ENCODE data around the gene SARNP.
"Not testable (repeated sequence)": the region's sequence is repeated elsewhere in the genome, so short reads cannot be mapped to it uniquely, and the experiment has no call there.

Gene SARNP

DNA sequence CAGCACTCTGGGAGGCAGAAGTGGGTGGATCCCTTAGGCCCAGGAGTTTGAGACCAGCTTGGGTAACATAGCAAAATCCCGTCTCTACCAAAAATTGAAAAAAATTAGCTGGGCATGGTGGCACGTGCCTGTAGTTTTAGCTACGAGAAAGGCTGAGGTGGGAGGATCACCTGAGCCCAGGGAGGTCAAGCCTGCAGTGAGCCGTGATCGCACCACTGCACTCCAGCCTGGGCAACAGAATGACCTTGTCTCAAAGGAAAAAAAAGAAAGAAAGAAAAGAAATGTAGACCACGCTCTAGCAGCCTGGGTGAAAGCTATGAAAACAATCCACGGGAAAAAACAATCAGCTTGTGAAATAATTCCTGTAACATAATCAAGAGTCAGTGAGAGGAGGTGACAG, 29.0 kb downstream of the SARNP start:
- DNase-seq = no peak

DNA sequence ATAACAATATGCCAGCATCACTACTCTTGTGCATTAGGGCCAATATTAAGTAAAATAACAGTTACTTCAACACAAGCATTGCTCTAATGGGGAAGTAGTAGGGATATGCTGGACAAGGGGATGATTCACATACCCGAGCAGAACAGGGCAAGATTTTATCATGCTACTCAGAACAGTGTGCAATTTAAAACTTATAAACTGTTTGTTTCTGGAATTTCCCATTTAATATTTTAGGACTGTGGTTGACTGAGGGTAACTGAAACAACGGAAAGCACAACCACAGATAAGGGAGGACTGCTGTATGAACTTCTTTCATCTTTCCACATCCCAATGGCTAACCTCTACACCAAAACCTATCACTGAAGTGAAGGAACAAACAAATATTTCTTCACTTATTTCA, 36.8 kb downstream of the SARNP start:
- DNase-seq = no peak

DNA sequence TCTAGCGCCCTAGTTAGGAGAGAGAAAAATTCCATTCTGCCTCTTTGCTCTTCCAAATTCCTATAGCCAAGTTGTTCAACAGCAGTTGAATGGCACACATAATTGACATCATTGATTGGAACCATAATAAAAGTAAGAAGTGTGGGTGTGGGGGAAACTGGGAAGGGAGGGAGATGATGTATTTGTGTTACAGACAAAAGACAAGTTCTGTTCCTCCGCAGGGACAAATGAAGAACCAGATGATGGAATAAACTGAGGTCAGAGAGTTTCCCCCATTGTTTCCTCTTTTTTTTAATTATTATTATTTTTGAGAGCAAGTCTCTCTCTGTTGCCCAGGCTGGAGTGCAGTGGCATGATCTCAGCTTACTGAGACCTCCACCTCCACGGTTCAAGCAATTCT, 39.7 kb downstream of the SARNP start:
- no peak for DNase-seq

DNA sequence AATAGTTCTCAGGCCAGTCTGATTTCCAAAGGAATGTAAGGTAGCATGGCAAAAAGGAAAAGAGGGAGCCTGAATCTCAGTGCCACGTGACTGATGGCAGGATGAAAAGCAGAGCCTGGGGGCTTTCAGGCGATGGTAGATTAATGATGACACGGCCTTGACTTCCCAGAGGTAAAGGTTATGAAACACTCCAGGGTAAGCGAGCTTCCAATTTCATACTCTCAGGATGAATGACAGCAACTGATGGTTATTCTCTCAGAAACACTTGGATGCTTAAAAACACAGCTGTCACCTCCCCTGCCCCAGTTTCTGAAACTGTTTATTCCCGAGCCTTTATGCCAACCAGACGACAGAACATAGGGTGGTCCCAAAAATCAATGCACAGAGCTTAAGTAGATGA, 45.8 kb downstream of the SARNP start:
- no peak for DNase-seq

DNA sequence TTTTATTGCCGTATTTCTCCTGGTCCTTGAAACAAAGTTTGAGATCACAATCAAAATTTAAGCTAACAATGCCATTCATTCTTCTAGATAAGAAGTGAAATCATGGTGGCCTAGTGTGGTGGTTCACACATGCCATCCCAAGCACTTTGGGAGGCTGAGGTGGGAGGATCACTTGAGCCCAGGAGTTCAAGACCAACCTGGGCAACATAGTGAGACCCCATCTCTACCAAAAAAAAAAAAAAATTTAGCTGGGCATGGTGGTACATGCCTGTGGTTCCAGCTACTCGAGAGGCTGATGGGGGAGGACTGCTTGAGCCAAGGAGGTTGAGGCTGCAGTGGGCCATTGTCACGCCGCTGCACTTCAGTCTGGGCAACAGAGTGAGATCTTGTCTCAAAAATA, 50.4 kb downstream of the SARNP start:
- no peak for DNase-seq

DNA sequence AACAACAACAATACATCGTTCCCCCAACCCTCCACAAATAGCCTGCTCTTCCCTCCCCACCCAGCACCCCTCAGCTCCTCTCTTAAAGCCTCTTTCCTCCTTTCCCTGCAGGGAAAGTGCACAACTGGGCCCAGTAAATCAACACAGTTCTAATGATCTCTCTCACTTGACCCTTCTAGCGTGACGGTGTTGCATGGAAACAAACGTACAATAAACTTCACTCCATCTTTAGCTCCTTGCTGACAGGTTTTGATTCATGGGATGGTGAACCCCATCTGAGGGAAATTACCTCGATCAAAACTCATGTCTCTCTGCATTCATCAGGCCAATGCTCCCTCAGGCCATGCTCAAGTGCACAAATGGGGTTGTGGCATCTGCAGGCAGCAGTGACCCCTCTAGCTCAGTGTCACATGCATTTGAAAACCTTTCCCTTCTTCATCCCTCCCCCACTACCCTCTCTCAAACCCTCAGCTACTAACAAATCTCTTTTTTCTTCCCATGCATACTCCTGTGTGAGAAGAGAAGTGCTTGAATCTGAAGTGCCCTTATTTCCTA, 51.7 kb downstream of the SARNP start:
- DNase-seq = no peak

DNA sequence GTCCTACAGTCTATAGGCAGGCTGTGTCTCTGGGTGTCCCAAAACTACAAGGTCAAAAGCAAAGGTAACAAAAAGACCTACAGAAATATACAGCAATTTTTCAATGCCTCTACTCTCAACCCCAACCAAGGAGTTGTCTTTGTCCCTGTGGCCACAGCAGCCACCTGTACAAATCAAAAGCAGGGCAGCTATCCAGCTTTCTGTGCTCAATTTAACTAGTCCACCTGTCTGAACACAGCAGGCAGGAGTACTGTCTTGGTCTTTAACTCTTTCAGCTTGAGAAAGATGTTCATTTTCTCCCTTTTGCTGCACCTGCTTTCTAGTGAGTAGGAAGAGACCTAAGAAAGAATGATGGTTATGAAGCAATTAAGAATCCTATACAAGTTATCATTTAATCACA, 54.9 kb downstream of the SARNP start:
- DNase-seq = no peak

DNA sequence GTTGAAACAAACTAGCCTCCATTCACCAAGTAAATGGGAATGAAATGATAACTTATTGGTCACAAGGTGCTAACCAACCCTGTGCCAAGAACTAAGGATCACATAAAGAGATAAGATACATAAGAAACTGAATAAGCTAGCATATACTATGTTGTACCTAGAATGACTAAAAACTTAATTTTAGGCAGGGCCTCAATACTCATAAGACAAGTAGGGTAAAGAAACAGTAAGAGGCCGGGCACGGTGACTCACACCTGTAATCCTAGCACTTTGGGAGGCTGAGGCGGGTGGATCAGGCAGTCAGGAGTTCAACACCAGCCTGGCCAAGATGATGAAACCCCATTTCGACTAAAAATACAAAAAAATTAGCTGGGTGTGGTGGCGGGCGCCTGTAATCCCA, 56.9 kb downstream of the SARNP start:
- no peak for DNase-seq

DNA sequence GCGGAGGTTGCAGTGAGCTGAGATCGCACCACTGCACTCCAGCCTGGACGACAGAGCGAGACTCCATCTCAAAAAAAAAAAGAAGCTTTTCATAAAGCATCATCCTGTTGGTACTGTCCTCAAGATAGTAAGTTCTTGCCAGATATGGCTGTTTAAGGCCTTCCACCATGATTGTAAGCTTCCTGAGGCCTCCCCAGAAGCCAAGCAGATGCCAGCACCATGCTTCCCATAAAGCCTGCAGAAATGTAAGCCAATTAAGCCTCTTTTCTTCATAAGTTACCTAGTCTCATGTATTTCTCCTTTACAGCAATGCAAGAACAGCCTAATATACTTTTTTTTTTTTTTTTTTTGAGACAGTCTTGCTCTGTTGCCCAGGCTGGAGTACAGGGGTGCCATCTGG, 58.9 kb downstream of the SARNP start:
- DNase-seq = not testable (repeated sequence)

DNA sequence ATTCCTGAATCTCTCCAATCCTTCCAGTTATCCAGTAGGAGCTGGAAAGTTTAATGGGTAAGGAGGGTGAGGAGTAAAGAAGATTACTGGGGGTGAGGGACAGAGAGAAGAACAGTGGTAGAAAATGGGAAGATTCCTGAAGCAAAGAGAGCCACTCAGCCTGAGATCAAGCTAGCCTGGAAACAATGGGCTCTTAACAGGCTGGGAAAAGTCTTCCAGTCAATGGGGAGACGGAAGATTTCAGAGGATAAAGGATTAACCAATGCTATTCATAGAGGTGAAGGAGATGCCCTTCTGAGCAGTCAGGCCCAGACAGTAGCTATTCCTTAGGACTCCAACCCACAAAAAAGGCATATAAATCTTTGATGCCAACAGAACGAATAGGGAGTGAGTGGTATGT, 59.8 kb downstream of the SARNP start:
- no peak for DNase-seq

DNA sequence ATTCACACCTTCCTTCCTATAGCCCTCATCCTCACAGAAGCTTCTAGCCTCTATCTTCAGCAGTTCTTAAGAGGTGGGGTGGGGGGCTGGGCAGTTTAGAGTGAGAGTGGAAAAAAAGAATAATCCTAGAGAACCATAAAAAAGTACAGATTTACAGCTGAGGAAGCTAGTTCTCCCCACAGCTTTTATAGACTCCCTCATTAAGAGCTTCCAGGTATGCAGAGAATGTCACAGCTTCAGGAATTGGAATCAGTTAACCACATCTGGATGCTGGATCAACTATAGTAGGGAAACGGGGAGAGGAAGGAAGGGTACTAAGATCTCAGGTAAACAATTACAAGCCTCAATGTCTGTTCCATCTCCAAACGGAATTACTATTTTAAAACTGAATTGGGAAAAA, 62.3 kb downstream of the SARNP start:
- DNase-seq = no peak

DNA sequence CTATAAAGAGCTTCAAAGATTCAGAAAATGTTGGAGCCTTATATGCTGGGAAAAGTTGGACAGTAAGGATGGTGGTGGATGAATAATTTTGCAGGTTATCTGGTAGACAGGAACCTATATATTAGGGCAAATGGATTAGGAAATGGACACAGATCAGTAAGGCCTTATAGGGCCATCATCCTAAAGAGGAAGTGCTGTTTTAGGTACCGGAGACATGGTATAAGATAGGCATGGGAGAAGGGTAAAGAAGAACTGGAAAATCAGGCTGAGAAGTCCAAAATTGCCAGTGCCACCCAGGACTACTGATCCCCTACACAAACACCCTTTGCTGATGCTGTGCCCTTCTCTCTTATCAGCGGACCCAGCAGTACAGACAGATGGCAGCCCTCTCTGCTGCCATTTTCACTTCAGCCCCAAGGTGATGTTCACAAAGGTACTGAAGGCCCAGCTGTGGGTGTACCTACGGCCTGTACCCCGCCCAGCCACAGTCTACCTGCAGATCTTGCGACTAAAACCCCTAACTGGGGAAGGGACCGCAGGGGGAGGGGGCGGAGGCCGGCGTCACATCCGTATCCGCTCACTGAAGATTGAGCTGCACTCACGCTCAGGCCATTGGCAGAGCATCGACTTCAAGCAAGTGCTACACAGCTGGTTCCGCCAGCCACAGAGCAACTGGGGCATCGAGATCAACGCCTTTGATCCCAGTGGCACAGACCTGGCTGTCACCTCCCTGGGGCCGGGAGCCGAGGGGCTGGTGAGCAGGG, 69.1 kb downstream of the SARNP start:
- DNase-seq = no peak

DNA sequence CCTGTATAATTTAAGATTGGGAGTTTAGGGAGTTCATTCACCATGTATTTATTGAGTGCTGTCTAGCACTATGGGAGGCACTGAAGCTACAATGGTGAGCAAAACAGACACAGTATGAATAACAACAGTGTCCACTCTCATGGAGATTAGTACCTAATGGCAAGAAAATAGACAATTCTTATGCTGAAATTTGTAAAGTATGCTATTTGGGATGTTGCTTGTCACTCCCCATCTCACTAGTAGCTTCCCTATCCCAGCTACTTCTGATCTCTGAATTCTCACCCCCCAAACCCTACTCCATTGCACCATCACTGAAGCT, 70.7 kb downstream of the SARNP start:
- DNase-seq = no peak

DNA sequence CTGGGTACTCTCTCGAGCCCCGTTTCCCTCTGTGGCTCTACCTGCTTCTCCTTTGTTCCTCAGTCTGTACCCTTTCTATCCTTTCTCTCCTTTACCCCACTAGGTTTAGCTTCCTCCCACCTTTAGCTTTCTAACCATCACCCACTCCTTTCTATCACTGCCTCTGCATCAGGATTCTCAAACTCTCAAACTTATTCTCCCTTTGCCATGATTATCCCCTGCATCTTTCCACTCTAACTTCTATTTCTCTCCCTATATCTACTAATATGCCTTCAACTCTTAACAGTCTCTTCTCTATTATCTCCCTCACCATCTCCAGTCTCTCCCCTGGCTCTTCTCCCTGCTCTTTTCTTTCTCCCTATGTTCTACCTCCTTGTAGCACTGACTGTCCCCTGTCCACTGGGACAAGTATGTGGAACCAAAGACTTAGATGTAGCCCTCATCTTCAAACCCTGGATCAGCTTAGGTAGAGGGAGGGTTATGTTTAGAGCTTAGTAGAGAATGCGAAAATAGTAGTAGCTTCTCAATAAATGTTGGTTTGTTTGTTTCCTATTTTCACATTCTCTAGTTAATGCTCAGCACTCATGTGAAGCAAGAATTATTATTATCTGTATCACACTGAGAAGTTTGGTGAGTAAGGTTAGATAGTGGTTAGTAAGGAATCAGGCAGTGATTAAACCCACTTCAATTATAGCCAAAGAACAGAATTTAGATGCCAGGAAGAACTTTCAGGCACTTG, 71.2 kb downstream of the SARNP start:
- DNase-seq = no peak

DNA sequence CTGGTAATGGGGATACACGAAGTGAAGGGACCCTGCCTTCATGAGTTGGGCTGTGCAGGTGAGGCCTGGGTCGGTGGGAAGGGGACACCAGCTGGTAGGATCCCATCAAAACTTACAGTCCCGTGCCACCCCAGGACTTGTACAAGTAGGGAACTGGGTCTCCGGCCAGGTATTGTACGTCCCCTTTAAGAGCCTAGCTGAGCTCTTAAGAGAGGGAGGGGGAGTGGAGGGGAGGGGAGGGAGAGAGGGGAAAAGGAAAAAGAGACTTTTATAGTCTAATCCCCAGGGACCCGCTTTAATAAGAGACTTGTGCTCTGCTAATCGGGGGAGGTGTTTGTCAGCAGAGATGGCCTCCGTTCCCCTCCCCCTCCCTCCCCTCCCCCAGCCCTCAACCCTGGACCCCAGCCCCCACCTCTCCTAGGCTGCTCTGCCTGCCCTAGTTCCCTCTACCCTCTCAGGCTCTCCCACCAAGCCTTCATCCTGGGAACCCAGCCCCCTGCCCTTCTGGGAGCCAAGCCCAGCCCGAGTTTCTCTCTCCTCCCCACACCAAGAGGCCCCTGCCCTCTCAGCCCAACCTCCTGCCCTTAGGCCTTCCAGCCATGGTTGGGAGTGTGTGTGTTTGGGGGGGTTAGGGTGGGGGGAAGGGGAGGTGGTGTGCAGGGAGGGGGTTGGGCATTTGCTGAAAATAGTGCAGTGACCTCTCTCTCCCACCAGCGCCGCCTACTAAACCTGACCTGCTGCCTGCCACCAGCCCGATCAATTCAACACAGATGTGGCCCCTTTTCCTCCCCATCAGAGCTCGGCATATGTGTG, 72.0 kb downstream of the SARNP start:
- DNase-seq = peak; percentile 79

DNA sequence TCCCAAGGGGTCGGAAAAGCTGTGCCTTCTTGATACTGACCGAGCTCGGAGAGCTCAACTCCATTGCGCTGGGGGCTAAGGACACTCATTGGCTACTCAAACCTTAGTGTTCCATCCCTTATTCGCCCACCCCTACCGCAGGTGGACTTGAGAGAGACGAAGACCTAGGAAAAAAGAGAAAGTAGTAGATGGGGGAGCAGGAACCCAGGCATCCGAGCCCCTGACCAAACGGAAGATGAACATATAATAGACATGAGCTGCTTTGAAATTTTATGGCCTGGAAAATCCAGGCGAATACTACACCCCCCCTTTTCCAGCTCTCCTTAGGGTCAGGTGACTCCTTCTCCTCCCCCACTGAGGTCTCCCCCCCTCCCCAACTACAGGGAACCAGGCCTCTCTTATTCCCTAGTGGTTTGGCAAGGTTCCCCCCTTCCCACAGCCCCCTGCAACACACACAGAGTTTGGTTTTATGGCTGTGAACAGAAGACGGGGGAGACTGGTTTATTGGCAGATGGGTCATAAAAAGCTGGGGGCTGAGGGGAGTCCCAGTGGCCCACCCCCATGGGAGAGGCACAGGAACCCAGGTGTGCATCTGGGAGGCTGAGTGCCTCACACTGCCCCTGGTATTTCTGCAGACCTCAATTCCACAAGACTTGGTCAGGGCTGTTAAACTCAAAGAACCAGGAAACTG, 73.0 kb downstream of the SARNP start:
- no peak for DNase-seq

DNA sequence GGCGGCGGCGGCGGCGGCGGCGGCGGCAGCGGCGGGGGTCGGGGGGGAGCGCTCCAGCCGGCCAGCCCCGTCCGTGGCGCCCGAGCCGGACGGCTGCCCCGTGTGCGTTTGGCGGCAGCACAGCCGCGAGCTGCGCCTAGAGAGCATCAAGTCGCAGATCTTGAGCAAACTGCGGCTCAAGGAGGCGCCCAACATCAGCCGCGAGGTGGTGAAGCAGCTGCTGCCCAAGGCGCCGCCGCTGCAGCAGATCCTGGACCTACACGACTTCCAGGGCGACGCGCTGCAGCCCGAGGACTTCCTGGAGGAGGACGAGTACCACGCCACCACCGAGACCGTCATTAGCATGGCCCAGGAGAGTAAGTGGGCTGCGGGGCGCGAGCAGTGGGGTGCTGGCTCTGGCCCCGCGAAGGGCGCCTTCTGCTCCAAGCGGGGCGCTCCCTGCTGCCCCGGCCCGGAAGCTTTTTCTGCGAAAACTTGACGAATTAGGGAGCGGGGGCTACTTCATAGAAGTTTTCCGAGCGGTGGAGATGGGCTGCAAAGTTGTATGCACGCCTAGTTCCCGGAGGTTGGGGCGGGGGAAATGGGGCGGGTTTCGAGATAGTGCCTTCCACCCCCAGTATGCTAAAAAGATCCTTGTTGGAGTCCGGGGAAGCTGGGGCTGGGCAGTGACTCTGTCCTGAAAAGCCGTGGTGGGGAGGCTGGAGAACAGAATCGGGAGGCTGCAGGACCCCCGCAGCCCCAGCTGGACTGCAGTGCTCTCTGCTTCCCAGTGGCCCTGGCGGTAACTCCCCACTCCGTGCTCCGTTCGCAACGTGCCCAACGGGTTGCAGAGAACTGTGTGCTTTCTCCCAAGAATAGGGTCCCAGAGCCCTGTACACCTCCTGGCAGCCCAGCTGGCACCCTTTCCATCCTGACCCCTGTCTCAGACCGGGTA, 73.9 kb downstream of the SARNP start:
- peak; percentile 62 for DNase-seq

DNA sequence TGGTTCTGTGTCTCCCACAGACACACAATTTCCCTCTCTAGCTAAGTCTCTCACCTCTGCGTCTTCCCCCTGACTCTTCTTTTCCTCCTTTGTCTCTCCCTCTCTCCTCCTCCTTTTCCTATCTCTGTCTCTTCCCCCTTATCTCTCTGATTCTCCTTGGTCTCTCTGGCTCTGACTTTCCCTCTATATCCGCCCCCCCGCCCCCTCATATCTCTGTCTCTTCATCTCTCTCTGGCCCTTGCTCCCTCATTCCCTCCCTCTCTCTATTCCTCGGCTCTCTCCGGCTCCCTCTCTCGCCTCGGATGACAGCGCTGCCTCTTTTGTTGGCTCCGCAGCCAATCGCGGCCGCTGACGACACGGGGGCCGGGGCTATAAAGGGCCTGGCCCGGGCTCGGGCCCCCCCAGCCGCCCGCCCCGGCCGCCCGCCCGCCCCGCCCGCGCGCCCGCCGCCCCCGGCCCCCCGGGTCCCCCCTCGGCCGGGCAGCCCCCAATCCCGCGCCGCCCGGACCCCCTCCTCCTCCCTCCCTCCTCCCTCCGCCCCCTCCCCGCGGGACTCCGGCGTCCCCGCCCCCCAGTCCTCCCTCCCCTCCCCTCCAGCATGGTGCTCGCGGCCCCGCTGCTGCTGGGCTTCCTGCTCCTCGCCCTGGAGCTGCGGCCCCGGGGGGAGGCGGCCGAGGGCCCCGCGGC, 74.7 kb downstream of the SARNP start, which contains the start of gene GDF11:
Gene GDF11, plus strand, starts transcription at position 404 of the 687 bp plus-strand sequence. Its CDS starts 195 bp downstream, at position 599.
- peak; percentile 81 for DNase-seq

DNA sequence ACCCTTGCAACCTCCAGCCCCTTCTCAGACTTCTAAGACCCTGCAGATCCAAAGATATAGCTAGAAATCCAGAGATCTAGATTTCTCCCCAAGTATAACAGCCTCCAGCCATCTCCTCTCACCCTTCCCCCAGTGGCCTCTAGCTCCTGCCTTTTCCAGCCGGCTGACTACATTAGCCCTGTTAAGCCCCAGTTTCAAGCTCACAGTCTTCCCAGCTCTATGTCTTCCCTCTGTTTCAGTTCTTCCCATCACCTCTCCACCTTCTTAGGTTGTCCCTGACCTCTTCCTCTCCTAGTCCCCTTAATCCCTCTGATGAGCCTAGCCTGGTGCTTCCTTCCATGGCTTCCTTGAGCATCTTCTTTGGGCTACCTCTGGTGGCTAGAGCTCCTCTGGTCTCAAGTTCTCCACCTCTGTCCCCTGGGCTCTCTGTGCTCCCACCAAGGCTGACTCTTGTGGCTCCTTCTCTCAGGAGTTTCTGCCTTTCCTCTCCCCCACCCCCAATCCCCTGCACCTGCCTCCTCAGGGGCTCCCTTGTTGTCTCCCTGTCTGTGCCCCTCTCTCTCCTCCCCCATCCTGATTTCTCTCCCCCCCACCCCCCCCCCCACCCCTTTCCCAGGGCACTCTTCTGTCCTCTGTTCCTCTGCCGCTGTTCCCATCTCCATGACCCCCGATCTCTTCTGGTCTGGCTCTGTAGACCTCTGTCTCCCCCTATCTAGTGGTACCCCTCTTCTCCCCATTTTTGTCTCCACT, 75.4 kb downstream of the SARNP start:
- DNase-seq = no peak

DNA sequence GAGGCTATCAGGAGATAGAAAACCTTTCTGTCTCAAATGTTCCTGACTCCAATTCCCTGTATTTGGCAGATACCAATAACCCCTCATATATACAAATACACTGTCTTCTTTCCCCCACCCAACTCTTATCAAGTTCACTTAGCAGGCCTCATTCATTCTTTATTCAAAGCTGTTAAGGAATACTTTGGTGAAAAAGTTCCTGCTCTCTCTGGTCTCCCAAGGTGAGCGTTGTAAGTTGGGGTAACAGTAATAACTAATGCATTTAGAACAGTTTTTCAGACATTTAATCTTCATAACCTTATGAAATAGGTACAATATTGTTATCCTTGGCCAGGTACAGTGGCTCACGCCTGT, 78.5 kb downstream of the SARNP start:
- DNase-seq = no peak
